Endodermal cell (in vitro differentiated cells): ENCODE data around the gene FGFR4. TPM values are rescaled to one million over a fixed set of nuclear protein-coding genes. Genes with fewer than 3 reads are reported as not detected.

Source experiments
- DNase-seq: peaks from one replicate; pipeline ENCODE4 v3.0.0-alpha.2; 2017
- H3K27ac ChIP-seq: 2 replicates; pipeline ENCODE4 v1.5.1; 2013; ENCODE audit warnings: mild to moderate bottlenecking, low read depth, low read length, moderate library complexity
- H3K27me3 ChIP-seq: 2 replicates; pipeline ENCODE4 v1.6.1; 2013; ENCODE audit warnings: mild to moderate bottlenecking, low read length, moderate library complexity; ENCODE audit not compliant: insufficient read depth, control insufficient read depth, poor library complexity, severe bottlenecking
- H3K36me3 ChIP-seq: 2 replicates; pipeline ENCODE4 v1.7.0; 2013; ENCODE audit warnings: mild to moderate bottlenecking, low read length, moderate library complexity; ENCODE audit not compliant: control insufficient read depth, insufficient read depth
- H3K4me1 ChIP-seq: one replicate; pipeline ENCODE4 v1.7.0; 2013; ENCODE audit warnings: low read length; ENCODE audit not compliant: control insufficient read depth, insufficient read depth
- H3K4me3 ChIP-seq: 2 replicates; pipeline ENCODE4 v1.5.1; 2013; ENCODE audit warnings: mild to moderate bottlenecking, low read length, moderate library complexity
- H3K9ac ChIP-seq: 2 replicates; pipeline ENCODE4 v1.6.1; 2013; ENCODE audit warnings: mild to moderate bottlenecking, low read length, moderate library complexity; ENCODE audit not compliant: poor library complexity, severe bottlenecking; ENCODE audit errors: extremely low read depth
- H3K9me3 ChIP-seq: 2 replicates; pipeline ENCODE4 v1.6.1; 2013; ENCODE audit warnings: mild to moderate bottlenecking, low read length, moderate library complexity; ENCODE audit not compliant: control insufficient read depth
- H3K27ac Mint-ChIP-seq: 2 replicates; pipeline ENCODE4 v1.8.0; 2020; ENCODE audit warnings: mixed read lengths
- H3K27me3 Mint-ChIP-seq: 2 replicates; pipeline ENCODE4 v1.8.0; 2021; ENCODE audit warnings: mild to moderate bottlenecking, mixed read lengths; ENCODE audit not compliant: insufficient read depth
- H3K36me3 Mint-ChIP-seq: 2 replicates; pipeline ENCODE4 v1.8.0; 2020; ENCODE audit warnings: low read depth, mixed read lengths
- H3K4me1 Mint-ChIP-seq: 2 replicates; pipeline ENCODE4 v1.8.0; 2020; ENCODE audit warnings: mixed read lengths
- H3K4me3 Mint-ChIP-seq: 2 replicates; pipeline ENCODE4 v1.8.0; 2020; ENCODE audit warnings: mild to moderate bottlenecking, moderate library complexity, mixed read lengths
- H3K9me3 Mint-ChIP-seq: 2 replicates; pipeline ENCODE4 v1.8.0; 2020; ENCODE audit warnings: mild to moderate bottlenecking, mixed read lengths
- CTCF ChIP-seq: fragments of 200-600 bp; sonication (generic); conservative IDR thresholded peaks from 2 replicates; pipeline ENCODE4 v1.5.0; 2021; ENCODE audit warnings: antibody characterized with exemption, mild to moderate bottlenecking
- WGBS, 2 experiments: methylation state at CpG; one replicate each; pipeline versions ENCODE4 v1.1.5 to v1.1.7; 2013; ENCODE audit warnings: missing lambda C conversion rate in 2 of 2, mixed read lengths in 1 of 2; ENCODE audit not compliant: insufficient coverage in 1 of 2, insufficient read length in 1 of 2; 5-methylcytosine and 5-hydroxymethylcytosine counted together
- total RNA-seq, 2 donors: library from RNA; stranded (reverse); fragmentation: NEBNext Ultra II Directional in 1 of 2; extraction: Animal tissue kit (Norgen Biotek cat#: 25700) in 1 of 2; gene quantifications; 2 replicates in 1 of 2; 3 replicates in 1 of 2; pipeline ENCODE4 v1.2.1, GENCODE V29; 2021

The FGFR4 gene
- total RNA-seq, 2 donors from 2014 or later, result 123 to 131 TPM

- Mint-ChIP-seq H3K4me1 (peaks cover 3% of the 10 kb centered on the region), H3K9me3 (no peaks in the 10 kb centered on the region), H3K27me3 (no peaks in the 10 kb centered on the region), H3K36me3 (peaks cover 20% of the 10 kb centered on the region), H3K27ac (no peak overlapping the region), H3K4me3 (no peak overlapping the region)
- no peak for TF ChIP-seq CTCF
- DNase-seq, result no peak
- H3K27me3 ChIP-seq, result no peaks in the 10 kb centered on the region
- no peak overlapping the region for H3K27ac ChIP-seq
- H3K4me3 ChIP-seq, result no peak overlapping the region
- peaks cover under 1% of the 10 kb centered on the region for H3K4me1 ChIP-seq
- H3K9ac ChIP-seq, result no peak overlapping the region
- WGBS, 2 experiments, result 83 to 93% methylated on average over 2 to 5 of the region's 5 CpGs
- no peaks in the 10 kb centered on the region for H3K9me3 ChIP-seq
- H3K36me3 ChIP-seq, result peaks cover 21% of the 10 kb centered on the region
Observed at GRCh38 chr5:177067503-177067902, 19.2 kb upstream of the FGFR4 start.

GRCh38 chr5:177070536-177071191 lies 16.1 kb upstream of the FGFR4 start:
- no peak overlapping the region for H3K4me3 ChIP-seq
- no peaks in the 10 kb centered on the region for H3K36me3 ChIP-seq
- no peak overlapping the region for H3K4me3 Mint-ChIP-seq

GRCh38 chr5:177071666-177072385 lies 14.9 kb upstream of the FGFR4 start:
- DNase-seq, result peak; percentile 92
- Histone ChIP-seq H3K9me3 (no peaks in the 10 kb centered on the region), H3K4me1 (no peaks in the 10 kb centered on the region), H3K9ac (no peak overlapping the region), H3K36me3 (no peaks in the 10 kb centered on the region), H3K27me3 (no peaks in the 10 kb centered on the region), H3K27ac (no peak overlapping the region), H3K4me3 (no peak overlapping the region)
- Mint-ChIP-seq H3K27ac (no peak overlapping the region), H3K36me3 (peaks cover 3% of the 10 kb centered on the region), H3K4me1 (peaks cover 3% of the 10 kb centered on the region), H3K9me3 (no peaks in the 10 kb centered on the region), H3K27me3 (no peaks in the 10 kb centered on the region), H3K4me3 (no peak overlapping the region)
- peak; percentile 91 for TF ChIP-seq CTCF
- WGBS, 2 experiments, result 30 to 38% methylated on average over 5 of the region's 6 CpGs

More at GRCh38 chr5:177070536-177071191, 16.1 kb upstream of the FGFR4 start:
- Mint-ChIP-seq H3K9me3 (no peaks in the 10 kb centered on the region), H3K27ac (no peak overlapping the region), H3K27me3 (no peaks in the 10 kb centered on the region), H3K36me3 (peaks cover 3% of the 10 kb centered on the region), H3K4me1 (peaks cover 3% of the 10 kb centered on the region)
- H3K4me1 ChIP-seq, result no peaks in the 10 kb centered on the region
- no peak overlapping the region for H3K27ac ChIP-seq
- WGBS, 2 experiments, result 98 to 100% methylated on average over 2 to 6 of the region's 6 CpGs
- TF ChIP-seq CTCF, result no peak
- no peaks in the 10 kb centered on the region for H3K9me3 ChIP-seq
- H3K27me3 ChIP-seq, result no peaks in the 10 kb centered on the region
- H3K9ac ChIP-seq, result no peak overlapping the region
- DNase-seq, result no peak
